HG03558 (cell line): Measurements from ENCODE around the gene CNTN2.

Experiments
- ATAC-seq: cut with Tn5 transposase; IDR thresholded peaks from one replicate; pipeline ENCODE4 v1.9.1; 2021; ENCODE audit warnings: moderate number of reproducible peaks; ENCODE audit not compliant: unreplicated experiment; ENCODE audit errors: extremely low read depth

CNTN2 gene

GRCh38 chr1:205071028-205071409 lies 28.0 kb downstream of the CNTN2 start:
- ATAC-seq: no peak

DNA sequence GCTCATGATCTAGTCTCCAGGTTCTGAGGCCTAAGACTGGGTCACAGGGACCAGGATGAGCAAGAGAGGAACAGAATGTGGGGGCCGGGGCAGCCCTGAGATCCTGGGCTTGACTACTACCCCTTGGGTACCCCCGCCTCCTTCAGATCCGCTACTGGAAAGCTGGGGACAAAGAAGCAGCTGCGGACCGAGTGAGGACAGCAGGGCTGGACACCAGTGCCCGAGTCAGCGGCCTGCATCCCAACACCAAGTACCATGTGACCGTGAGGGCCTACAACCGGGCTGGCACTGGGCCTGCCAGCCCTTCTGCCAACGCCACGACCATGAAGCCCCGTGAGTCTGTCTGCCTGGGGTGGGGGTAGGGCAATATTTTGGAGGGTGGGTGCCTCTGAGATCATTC lies 28.8 kb downstream of the CNTN2 start:
- no peak for ATAC-seq

DNA sequence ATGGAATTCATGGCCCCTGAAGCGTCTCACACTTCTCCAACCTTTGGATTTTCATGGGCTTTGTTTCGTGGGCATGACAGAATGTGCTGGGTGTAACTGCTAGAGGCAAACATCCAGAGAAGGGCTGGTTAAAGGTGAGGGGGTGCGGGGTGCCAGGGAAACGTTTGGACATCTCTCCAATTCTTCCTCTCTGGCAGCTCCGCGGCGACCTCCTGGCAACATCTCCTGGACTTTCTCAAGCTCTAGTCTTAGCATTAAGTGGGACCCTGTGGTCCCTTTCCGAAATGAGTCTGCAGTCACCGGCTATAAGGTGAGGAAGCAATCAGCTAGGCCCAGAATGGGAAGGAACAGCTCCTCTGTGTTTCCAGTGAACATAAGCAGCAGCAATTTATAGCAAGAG lies 29.3 kb downstream of the CNTN2 start:
- ATAC-seq: no peak

GRCh38 chr1:205072881-205073280 lies 29.9 kb downstream of the CNTN2 start:
- ATAC-seq: no peak

GRCh38 chr1:205073511-205073910 lies 30.5 kb downstream of the CNTN2 start:
- ATAC-seq: no peak

DNA sequence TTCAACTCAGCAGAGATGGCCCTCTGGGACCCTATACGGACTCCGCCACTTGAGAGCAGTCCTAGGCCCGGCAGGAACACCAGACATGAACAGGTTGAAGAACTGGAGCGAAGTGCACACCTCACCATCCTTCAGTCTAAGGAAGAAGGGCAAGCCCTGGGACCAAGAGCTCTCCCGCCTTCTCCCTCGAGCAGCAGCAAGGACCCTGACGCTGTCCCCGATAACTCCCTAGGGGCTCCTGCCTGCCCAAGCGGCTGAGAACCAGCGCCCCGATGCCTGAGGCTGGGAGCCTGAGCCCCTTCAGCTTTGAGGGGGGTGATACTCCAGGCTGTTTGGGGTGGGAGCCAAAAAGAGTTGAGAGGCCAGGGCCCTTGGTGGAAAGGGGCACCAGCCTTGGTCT lies 31.1 kb downstream of the CNTN2 start:
- no peak for ATAC-seq

GRCh38 chr1:205074513-205074912 lies 31.5 kb downstream of the CNTN2 start:
- ATAC-seq: no peak

GRCh38 chr1:205075642-205076155 lies 32.7 kb downstream of the CNTN2 start:
- no peak for ATAC-seq

GRCh38 chr1:205076245-205076761 lies 33.3 kb downstream of the CNTN2 start:
- no peak for ATAC-seq

GRCh38 chr1:205077158-205077933 lies 34.3 kb downstream of the CNTN2 start:
- no peak for ATAC-seq

DNA sequence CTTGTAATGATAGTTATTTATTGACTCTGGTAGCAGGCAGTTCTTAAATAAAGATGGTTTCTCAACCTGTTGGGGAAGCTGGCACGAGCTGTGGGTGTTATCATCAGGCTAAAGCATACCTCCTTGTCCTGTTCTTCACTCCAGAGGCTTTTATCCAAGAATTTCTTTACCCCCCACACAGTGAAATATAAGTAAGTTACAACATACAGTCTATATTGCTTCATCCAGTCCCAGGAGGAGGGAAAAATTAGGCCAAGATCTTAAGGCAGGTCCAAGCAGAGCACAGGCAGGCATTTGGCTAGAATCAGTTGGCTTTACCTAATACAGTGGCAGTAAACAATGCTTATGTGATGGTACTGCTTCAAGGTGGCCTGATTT lies 34.9 kb downstream of the CNTN2 start:
- ATAC-seq: no peak

DNA sequence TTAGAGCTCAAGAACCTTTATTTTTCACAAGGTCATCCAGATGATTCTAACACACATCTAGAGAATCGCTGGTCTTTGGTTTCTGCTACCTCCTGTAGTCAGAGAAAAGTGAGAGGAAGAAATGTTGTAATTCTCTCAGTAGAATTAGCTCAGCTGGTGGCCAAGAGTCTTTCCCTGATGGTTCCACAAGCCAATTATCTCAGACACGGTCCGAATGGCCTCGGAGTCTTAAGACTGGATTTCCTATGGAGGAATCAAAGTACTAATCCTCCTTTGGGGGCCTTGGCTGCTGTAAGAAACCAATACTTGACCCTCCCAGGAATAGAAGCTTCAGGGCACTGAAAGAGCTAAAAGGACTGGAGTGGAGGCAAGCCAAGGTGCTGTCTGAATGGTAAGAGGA lies 39.4 kb downstream of the CNTN2 start:
- no peak for ATAC-seq

GRCh38 chr1:205084360-205084759 lies 41.3 kb downstream of the CNTN2 start, which contains the start of gene TMEM81:
Gene TMEM81 (minus strand): TSS chr1:205084460. CDS start chr1:205084320, 140 bp downstream.
- ATAC-seq: no peak

- no peak for ATAC-seq
Observed at GRCh38 chr1:205088341-205088740, 45.3 kb downstream of the CNTN2 start.

DNA sequence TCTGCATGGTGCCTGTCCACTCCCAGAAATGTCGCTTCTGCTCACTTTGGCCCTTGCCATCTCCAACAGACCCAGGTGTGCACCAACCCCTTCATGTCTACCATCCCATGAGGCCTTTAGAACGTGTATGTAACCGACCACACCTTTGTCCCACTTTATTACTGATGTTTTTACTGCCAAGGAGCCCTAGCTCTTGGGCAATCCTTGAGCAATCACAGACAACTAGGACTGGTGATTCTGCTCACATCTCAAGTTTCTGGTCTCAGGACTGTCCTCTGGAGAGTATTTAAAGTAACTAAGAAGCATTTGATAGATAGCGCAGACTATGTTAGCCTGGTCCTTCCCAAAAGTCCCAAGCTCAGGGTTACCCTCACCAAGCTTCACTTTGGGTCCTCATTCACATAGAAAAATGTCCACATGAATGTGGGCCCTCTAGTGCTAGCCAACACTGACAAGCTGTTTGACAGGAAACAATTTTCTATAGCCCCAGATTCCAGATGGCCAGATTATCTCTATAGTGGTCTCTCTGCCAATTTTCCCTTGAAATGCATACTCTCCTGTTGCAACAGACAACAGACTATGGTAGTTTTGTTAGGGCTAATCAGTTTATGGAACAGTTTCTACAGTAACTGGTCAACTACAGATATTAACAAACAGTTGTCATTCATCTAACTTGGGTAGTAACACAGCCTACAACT lies 48.2 kb downstream of the CNTN2 start:
- ATAC-seq: no peak

GRCh38 chr1:205095422-205095821 lies 52.4 kb downstream of the CNTN2 start:
- no peak for ATAC-seq

GRCh38 chr1:205098242-205098641 lies 55.2 kb downstream of the CNTN2 start:
- ATAC-seq: no peak

DNA sequence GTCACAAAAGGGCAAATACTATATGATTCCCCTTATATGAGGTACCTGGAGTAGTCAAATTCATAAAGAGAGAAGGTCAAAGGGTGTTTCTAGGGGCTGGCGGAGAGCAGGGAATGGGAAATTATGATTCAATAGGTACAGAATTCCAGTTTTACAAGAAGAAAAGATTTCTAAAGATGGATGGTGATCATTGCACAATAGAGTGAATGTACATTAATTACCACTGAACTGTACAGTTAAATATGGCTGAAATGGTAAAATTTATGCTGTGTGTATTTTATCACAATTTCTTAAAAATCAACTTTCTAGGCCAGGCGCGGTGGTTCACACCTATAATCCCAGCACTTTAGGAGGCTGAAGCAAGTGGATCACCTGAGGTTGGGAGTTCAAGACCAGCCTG lies 59.4 kb downstream of the CNTN2 start:
- ATAC-seq: no peak

DNA sequence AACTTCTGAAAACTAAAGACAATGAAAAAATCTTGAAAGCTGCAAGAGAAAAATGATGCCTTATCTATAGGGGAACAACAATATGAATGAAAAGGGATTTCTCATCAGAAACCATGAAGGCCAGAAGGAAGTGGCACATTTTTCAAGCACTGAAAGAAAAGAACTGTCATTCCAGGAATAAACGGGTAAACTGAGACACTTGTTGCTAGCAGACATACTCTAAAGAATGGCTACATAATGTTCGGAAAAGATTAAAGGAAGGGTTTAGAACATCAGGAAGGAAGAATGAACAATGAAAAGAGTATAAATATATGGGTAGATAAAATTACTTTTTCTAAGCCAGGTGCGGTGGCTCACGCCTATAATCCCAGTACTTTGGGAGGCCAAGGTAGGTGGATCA lies 64.3 kb downstream of the CNTN2 start:
- ATAC-seq: no peak

DNA sequence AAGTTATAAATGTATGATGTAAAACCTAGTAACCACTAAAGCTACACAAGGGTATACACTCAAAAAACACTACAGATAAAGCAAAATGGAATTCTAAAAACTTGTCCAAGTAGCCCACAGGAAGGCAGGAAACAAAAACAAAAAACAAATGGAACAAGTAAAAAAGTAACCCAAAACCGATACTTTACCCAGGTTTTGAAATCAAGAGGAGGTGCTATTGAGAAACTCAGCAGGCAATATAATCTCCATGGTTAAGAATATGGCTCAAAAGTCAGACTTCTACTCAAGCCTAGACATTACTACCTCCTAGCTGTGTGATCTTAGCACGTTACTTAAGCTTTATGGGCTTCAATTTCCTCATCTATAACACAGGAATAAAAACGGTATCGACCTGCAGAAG lies 65.5 kb downstream of the CNTN2 start:
- no peak for ATAC-seq

DNA sequence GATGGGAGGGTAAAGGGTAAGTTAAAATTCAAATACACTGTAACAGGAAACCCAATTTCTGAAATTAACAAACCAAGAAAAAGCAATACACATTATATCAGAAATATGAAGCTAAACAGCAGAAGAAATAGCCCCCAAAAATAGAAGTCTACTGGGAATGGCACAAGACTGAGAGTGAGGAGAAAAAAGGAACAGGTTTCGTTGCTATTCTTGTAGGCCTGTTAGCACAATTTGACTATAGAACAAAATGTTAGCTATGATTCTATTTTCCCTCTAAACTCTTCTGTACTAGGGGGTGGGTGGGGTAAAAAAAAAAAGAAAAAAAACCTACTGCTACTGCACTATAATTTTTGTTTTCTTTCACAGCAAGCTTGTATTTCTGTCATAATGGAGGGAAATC lies 66.3 kb downstream of the CNTN2 start:
- ATAC-seq: no peak
